ENCODE results near the gene S100A4. TPM values are rescaled to one million over a fixed set of nuclear protein-coding genes. Genes with fewer than 3 reads are reported as not detected.
A peak's percentile ranks its signal among the peaks of the same experiment; 100 is the strongest.

The S100A4 gene
- polyA plus RNA-seq, 1 experiment, result 797 TPM

DNA sequence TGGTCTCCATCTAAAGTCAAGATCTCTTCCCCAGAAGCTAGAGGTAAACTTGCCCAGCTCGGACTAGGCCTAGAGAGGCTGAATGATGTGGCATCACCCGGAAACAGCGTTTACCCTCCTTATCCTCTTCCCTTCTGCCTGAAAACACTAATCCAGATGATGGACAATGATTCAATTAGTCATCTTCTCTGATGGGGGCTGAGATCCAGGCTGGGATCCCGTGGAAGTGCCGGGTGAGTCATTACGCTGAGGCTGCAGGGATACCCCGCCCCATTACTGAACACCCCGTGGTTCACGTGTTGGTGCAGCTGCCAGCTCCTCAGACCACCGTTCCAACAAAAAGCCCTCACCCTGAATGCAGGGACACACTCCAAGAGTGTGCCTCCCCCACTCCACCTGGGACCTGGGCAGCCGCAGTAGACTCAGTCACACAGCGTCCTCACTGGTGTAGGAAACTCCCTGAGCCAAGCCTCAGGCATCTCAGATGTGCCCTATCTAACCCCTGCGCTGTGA lies 11.9 kb downstream of the S100A4 start:
- ChIA-PET POLR2A (interaction anchor here (0.9 to 4.2 kb wide), 7 partner anchors 11 to 100 kb away, joined by 3 to 36 read pairs (median 3); partner anchors contain the start of genes CHTOP, S100A13 and S100A4), CTCF (interaction anchor here (0.7 to 8.1 kb wide), 25 partner anchors 9 to 222 kb away, joined by 3 to 164 read pairs (median 7); partner anchors contain the start of genes S100A1, S100A13, S100A14 and S100A16)
- peak; percentile 63 for DNase-seq (ENCODE audit: low read depth)
- Histone ChIP-seq H3K36me3 (ENCODE audit: control insufficient read depth, insufficient read depth, low read length) (peaks cover 2% of the 10 kb centered on the region; the same call in 1 of the 2 replicates), H3K27me3 (ENCODE audit: control insufficient read depth, insufficient read depth, low read length) (no peaks in the 10 kb centered on the region), H3K4me3 (ENCODE audit: low read depth, low read length) (peak overlapping the region; percentile 63)
- no peak for TF ChIP-seq CTCF (IDR thresholded peaks at IDR 0.05; ENCODE audit: insufficient read depth, low read depth, low read length)

- DNase-seq (ENCODE audit: low read depth), result peak; percentile 36
- POLR2A ChIA-PET, result interaction anchor here (0.9 to 4.2 kb wide), 7 partner anchors 12 to 101 kb away, joined by 3 to 36 read pairs (median 3); partner anchors contain the start of genes CHTOP, S100A13 and S100A4
- no peaks in the 10 kb centered on the region for H3K27me3 ChIP-seq (ENCODE audit: control insufficient read depth, insufficient read depth, low read length)
These were observed 12.6 kb downstream of the S100A4 start for GRCh38 chr1:153532769-153533599.

DNA sequence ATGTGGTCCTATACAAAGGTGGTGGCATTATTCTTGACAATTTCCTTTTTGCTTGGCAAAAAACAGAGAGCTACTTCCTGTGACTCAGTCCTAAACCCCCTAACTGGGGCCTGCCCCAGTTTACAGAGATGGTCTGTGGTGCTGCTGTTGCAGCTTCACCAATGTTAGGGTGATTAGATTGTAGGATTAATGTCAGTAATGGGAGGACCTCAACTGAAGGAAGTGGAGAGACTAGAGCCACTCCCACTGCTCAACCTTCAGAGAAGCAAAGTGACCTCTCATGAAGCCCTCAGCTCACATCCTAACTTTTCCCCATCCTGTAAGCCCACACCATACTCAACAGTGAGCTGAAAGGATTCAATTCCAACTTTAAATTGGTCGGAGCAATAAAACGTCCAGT lies 13.4 kb downstream of the S100A4 start:
- peaks cover 2% of the 10 kb centered on the region; the same call in 1 of the 2 replicates for H3K36me3 ChIP-seq (ENCODE audit: control insufficient read depth, insufficient read depth, low read length)
- no peaks in the 10 kb centered on the region for H3K27me3 ChIP-seq (ENCODE audit: control insufficient read depth, insufficient read depth, low read length)
- POLR2A ChIA-PET, result interaction anchor here (0.7 to 4.2 kb wide), 2 partner anchors 12 to 36 kb away, joined by 9 to 36 read pairs; partner anchors contain the start of gene S100A4
- CTCF ChIA-PET, result interaction anchor here (0.5 to 8.1 kb wide), 18 partner anchors 7 to 1438 kb away, joined by 3 to 164 read pairs (median 14); partner anchors contain the start of genes S100A1, S100A13, S100A16 and S100A2
- TF ChIP-seq CTCF (IDR thresholded peaks at IDR 0.05; ENCODE audit: insufficient read depth, low read depth, low read length), result no peak
- DNase-seq (ENCODE audit: low read depth), result no peak
- H3K4me3 ChIP-seq (ENCODE audit: low read depth, low read length), result no peak overlapping the region

More at GRCh38 chr1:153532769-153533599, 12.6 kb downstream of the S100A4 start:
- TF ChIP-seq CTCF (IDR thresholded peaks at IDR 0.05; ENCODE audit: insufficient read depth, low read depth, low read length), result peak; percentile 97
- CTCF ChIA-PET, result interaction anchor here (0.7 to 8.1 kb wide), 28 partner anchors 8 to 223 kb away, joined by 3 to 164 read pairs (median 6); partner anchors contain the start of genes S100A1, S100A13, S100A14 and S100A16
- Histone ChIP-seq H3K36me3 (ENCODE audit: control insufficient read depth, insufficient read depth, low read length) (peaks cover 2% of the 10 kb centered on the region; the same call in 1 of the 2 replicates), H3K4me3 (ENCODE audit: low read depth, low read length) (peak overlapping the region; percentile 63)

GRCh38 chr1:153531638-153532037 lies 14.0 kb downstream of the S100A4 start:
- TF ChIP-seq CTCF (IDR thresholded peaks at IDR 0.05; ENCODE audit: insufficient read depth, low read depth, low read length), result no peak
- no peaks in the 10 kb centered on the region for H3K27me3 ChIP-seq (ENCODE audit: control insufficient read depth, insufficient read depth, low read length)
- no peak overlapping the region for H3K4me3 ChIP-seq (ENCODE audit: low read depth, low read length)
- DNase-seq (ENCODE audit: low read depth), result no peak
- peaks cover 2% of the 10 kb centered on the region; the same call in 1 of the 2 replicates for H3K36me3 ChIP-seq (ENCODE audit: control insufficient read depth, insufficient read depth, low read length)
- CTCF ChIA-PET, result interaction anchor here (0.5 to 8.1 kb wide), 15 partner anchors 10 to 1438 kb away, joined by 3 to 164 read pairs (median 15); partner anchors contain the start of genes S100A1, S100A13, S100A16 and S100A2
- POLR2A ChIA-PET, result interaction anchor here (0.7 kb wide), 1 partner anchor 37 kb away, joined by 9 read pairs; no protein-coding TSS in a partner anchor
